ELF-1 (cell line): Measurements from ENCODE around the gene MGMT.

Experiments used
- DNase-seq: peaks from one replicate; pipeline ENCODE4 v3.0.0-alpha.2; 2016; ENCODE audit warnings: low read depth, low spot score

Gene MGMT

GRCh38 chr10:129542589-129542988 is 75.5 kb downstream of the MGMT start:
- no peak for DNase-seq

- peak; percentile 23 for DNase-seq
Observed at GRCh38 chr10:129544205-129545202, 77.5 kb downstream of the MGMT start.

GRCh38 chr10:129545261-129545660 is 78.2 kb downstream of the MGMT start:
- DNase-seq: no peak

DNA sequence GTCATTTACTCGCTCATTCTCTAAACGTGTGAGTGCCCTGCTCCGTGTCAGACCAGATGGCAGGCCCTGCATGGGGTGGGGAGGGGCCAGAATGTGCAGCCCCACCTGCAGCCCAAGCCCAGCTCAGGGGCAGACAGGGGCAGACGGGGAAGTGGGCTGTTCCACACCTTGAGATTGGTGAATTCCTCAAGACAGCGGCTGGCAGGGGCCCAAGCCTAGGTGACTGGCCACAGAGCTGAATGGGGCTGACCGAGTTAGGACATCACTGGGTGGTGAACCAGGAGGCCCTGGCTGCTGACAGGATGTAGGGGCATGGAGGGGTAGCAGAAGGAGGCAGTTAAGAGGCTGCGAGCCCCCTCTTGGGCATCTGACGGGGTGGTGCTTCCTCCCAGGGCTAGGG is 79.1 kb downstream of the MGMT start:
- no peak for DNase-seq

DNA sequence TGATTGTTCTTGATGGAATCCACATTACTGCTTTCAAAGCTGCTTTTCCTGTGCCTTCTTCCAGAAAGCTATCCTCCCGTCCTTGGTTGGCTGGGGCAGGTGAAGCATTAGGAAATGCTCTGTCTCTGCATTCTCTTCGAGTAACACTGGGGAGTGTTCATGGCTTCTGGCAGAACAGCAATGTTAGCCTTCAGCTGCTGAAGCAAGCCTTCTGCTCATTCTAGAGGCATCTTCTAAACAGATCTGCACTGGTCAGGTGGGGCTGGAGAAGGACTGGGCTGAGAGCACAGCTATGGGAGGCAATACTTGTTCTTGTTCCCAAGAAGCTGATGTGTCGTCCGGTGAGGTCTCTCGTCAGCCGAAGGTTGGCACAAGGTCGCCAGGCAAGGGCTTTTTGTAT is 80.6 kb downstream of the MGMT start:
- no peak for DNase-seq

- no peak for DNase-seq
Observed at GRCh38 chr10:129548600-129548999, 81.6 kb downstream of the MGMT start.

DNA sequence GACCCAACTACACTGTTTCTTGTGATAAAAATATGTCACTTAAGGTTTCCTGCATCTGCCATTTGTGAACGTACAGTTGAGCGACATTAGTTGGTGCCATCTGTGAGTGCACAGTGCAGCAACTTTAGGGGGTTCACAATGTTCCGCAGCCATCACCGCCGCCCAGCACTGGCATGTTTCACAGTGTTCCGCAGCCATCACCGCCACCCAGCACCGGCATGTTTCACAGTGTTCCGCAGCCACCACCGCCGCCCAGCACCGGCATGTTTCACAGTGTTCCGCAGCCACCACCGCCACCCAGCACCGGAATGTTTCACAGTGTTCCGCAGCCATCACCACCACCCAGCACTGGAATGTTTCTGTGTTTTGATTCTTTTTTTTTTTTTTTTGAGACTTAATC is 83.0 kb downstream of the MGMT start:
- no peak for DNase-seq

DNA sequence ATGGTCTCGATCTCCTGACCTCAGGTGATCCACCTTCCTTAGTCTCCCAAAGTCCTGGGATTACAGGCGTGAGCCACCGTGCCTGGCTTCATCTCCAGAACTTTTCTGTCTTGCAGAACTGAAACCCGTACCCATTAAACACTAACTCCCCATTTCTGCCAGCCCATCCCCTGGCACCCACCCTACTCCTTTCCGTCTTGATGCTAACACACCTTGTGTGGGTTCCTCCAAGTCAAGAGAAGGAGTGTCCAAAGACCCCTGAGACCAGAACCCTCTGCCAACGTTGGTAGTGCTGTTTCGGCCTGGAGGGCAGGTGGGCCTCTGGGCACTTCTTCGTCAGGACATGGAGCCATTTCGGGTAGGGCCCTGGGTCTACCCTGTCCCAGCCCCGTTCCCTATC is 83.6 kb downstream of the MGMT start:
- no peak for DNase-seq

DNA sequence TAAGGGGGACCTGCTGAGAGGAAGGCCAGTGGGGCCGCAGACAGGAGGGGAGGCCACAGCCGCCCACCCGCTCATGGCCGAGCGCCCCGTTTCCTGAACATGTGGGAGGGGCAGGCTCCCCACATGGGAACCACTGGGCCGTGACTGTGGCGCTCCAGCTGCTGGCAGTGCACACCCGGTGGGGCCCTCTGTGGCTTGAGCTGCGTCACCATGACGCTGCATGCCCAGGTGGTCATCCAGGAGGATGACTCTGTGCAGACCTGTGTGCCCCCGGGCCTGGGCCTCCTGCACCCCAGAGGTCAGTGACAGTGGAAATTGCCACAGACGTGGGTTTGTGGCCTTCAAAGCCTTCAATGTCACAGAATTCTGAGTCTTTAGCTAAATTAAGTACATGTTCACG is 85.1 kb downstream of the MGMT start:
- no peak for DNase-seq

DNA sequence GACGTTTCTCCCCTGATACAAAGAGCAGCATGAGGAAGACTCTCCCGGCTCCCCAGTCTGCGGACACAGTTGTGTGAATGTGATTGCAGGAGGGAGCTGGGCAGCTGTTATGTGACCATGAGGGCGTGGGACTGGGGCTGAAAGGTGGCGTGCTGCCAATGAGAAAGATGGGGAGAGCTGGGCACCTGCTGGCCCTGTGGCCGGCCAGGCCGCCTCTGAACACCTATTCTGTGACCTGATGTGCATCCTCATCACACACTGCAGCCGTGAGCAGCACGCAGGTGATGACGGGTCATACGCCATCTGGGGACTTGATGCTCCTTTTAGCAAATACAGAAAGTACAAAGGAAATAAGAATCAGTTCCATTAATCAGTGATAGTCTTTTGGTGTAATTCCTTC is 86.9 kb downstream of the MGMT start:
- DNase-seq: no peak

- DNase-seq: no peak
Observed at GRCh38 chr10:129556316-129556715, 89.3 kb downstream of the MGMT start.

- no peak for DNase-seq
Observed at GRCh38 chr10:129560361-129560760, 93.3 kb downstream of the MGMT start.

- DNase-seq: no peak
Observed at GRCh38 chr10:129562487-129562886, 95.4 kb downstream of the MGMT start.

DNA sequence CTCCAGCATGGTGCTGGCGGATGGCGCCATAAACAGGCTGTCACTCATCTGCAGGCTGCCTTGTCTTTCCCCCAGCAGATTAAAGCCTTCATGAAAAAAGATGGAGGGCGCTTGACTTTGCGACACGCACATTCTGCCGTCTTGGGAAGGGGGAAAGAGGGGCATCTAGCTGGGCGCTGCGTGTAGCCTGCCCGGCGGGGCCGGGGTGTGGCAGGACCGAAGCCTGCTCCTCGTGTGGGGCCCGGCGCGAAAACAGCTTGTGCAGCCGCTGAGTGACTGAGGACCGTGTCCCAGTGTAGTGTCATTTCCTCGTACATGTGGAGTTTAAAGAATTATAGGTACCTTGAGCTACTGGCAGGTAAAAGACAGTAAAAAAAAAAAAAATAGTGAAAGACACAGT is 97.9 kb downstream of the MGMT start:
- DNase-seq: no peak

- peak; percentile 14 for DNase-seq
Observed at GRCh38 chr10:129568583-129569344, 101.7 kb downstream of the MGMT start.

- DNase-seq: no peak
Observed at GRCh38 chr10:129570185-129570584, 103.1 kb downstream of the MGMT start.

- no peak for DNase-seq
Observed at GRCh38 chr10:129579228-129579627, 112.2 kb downstream of the MGMT start.

DNA sequence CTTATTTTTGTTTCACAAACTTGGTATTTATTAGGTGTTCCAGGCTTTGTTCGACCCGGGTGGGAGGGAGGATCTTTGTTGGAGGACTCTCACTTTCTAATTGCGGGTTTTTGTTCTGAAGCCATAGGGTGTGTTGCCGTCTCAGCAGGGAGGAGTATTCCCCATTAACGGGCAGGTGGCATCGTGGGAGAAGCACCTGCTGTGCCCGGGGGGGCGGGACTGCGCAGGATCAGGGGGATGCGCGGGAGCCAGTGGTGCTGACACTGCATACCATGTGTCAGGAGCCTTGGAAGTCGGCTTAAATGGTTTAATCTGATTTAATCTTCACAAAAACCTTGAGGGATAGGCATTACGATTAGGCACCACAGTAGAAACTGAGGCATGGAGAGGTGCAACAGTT is 113.0 kb downstream of the MGMT start:
- DNase-seq: no peak

DNA sequence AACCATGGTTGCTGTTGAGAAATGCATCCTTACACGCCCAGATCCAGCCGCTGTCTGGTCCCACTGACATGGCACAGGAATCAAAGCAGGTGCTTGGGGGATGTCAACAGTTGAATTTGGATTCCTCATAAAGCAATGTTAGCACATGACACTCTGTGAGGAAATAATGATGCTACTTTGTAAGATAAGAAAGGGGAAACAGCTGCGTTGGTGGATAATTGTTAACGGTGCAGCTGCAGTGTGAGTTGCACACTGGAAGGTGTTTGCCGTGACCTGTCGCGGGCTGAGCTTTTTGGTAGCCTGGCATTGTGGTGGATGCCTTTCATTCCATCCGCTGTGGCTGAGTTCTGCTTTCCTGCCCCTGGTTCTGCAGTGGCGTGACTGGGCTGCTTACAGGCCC is 113.9 kb downstream of the MGMT start:
- no peak for DNase-seq

GRCh38 chr10:129581827-129582411 is 114.9 kb downstream of the MGMT start:
- no peak for DNase-seq

DNA sequence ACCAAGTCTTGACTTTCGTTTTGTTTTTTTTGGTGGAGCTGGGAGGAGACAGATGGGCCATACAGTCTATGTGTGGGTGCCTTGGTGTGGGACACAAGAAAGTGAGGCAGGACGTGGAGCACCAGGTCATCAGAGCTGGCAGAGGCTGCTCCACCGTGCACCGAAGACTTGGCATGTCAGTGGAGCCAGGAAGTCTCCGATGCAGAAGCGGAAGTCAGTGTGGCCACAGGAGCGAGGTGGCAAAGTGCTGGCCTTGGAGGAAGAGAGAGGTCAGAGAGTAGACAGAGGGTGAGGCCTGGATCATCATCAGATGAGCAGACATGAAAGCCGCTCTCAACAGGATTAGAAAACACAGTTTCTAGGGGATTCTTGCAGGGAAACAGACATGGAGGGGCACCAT is 116.8 kb downstream of the MGMT start:
- DNase-seq: no peak

DNA sequence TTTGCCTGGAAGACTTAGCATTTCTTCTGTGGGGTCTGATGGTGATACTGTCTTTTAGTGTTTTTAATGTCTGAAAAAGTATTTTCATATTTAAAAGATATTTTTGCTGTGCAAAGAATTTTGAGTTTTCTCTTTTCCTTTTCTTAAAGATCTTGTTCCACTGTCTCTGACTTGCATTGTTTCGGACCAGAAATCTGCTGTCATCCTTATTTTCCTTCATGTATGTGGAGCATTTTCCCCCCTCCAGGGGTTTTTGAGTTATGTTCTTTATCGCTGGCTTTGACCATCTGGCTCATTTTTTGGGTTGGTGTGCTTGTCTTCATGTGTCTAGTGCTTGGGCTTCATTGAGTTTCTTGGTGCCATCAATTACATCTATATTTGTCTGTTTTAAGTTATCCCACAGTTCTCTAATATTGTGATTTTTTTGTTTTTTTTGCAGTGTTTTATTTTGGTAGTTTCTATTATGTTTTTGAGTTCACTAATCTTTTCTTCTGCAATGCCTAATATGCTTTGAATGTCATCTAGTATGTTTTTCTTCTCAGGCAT is 119.9 kb downstream of the MGMT start:
- no peak for DNase-seq
